Measurements from ENCODE around the gene CEP41.

GRCh38 chr7:130345136-130345535 lies 95.7 kb downstream of the CEP41 start:
- TF ChIP-seq, protein P1, sequence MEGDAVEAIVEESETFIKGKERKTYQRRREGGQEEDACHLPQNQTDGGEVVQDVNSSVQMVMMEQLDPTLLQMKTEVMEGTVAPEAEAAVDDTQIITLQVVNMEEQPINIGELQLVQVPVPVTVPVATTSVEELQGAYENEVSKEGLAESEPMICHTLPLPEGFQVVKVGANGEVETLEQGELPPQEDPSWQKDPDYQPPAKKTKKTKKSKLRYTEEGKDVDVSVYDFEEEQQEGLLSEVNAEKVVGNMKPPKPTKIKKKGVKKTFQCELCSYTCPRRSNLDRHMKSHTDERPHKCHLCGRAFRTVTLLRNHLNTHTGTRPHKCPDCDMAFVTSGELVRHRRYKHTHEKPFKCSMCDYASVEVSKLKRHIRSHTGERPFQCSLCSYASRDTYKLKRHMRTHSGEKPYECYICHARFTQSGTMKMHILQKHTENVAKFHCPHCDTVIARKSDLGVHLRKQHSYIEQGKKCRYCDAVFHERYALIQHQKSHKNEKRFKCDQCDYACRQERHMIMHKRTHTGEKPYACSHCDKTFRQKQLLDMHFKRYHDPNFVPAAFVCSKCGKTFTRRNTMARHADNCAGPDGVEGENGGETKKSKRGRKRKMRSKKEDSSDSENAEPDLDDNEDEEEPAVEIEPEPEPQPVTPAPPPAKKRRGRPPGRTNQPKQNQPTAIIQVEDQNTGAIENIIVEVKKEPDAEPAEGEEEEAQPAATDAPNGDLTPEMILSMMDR (optimal IDR thresholded peaks at IDR 0.05 in 1 of 3, IDR thresholded peaks at IDR 0.05 in 1 of 3, conservative IDR thresholded peaks at IDR 0.05 in 1 of 3; ENCODE audit: extremely low read depth in 1 of 3, insufficient read depth in 2 of 3, low read length in 3 of 3): no peak
- TF ChIP-seq EZH2 (IDR thresholded peaks at IDR 0.05; ENCODE audit: low read length): no peak
